HEK293T (cell line): ENCODE measurements around the gene PEMT.

ENCODE experiments used
- BHLHE40 ChIP-seq: fragments of 450-650 bp; IDR thresholded peaks from 2 replicates; pipeline ENCODE4 v1.6.1; 2016; ENCODE audit warnings: mild to moderate bottlenecking, moderate library complexity, borderline replicate concordance
- FOXM1 ChIP-seq: fragments of 450-650 bp; IDR thresholded peaks from 2 replicates; pipeline ENCODE4 v1.6.1; 2017; ENCODE audit warnings: mild to moderate bottlenecking, borderline replicate concordance
- NFRKB ChIP-seq: fragments of 450-650 bp; IDR thresholded peaks from 2 replicates; pipeline ENCODE4 v1.6.1; 2016; ENCODE audit warnings: mild to moderate bottlenecking, moderate library complexity
- SP1 ChIP-seq: fragments of 450-650 bp; IDR thresholded peaks from 2 replicates; pipeline ENCODE4 v1.6.1; 2017
- TARDBP ChIP-seq: fragments of 450-650 bp; IDR thresholded peaks from 2 replicates; pipeline ENCODE4 v1.6.1; 2016
- ZNF384 ChIP-seq: fragments of 450-650 bp; IDR thresholded peaks from 2 replicates; pipeline ENCODE4 v1.6.1; 2016

GRCh38 chr17:17499402-17500145 lies 91.9 kb downstream of the PEMT start:
- TF ChIP-seq SP1 (no peak), ZNF384 (no peak), NFRKB (no peak), TARDBP (no peak), FOXM1 (no peak), BHLHE40 (no peak)
